Testis (tissue), 2 donors: Measurements from ENCODE around the gene EIF5A2.

ENCODE experiments used
- POLR2A ChIP-seq: fragments of 450-650 bp; IDR thresholded peaks from one replicate; pipeline ENCODE4 v1.6.1; 2017; ENCODE audit warnings: antibody characterized with exemption, mild to moderate bottlenecking, moderate library complexity
- TF ChIP-seq, protein P1 (sequence below), 3 experiments: fragments of 450-650 bp in 2 of 3; fragments of 200-600 bp in 1 of 3; sonication (generic) in 1 of 3; IDR thresholded peaks; one replicate each; pipeline ENCODE4 v1.5.1; 2016 to 2019; ENCODE audit warnings: antibody characterized with exemption in 3 of 3, mild to moderate bottlenecking in 2 of 3, moderate library complexity in 1 of 3

DNA sequence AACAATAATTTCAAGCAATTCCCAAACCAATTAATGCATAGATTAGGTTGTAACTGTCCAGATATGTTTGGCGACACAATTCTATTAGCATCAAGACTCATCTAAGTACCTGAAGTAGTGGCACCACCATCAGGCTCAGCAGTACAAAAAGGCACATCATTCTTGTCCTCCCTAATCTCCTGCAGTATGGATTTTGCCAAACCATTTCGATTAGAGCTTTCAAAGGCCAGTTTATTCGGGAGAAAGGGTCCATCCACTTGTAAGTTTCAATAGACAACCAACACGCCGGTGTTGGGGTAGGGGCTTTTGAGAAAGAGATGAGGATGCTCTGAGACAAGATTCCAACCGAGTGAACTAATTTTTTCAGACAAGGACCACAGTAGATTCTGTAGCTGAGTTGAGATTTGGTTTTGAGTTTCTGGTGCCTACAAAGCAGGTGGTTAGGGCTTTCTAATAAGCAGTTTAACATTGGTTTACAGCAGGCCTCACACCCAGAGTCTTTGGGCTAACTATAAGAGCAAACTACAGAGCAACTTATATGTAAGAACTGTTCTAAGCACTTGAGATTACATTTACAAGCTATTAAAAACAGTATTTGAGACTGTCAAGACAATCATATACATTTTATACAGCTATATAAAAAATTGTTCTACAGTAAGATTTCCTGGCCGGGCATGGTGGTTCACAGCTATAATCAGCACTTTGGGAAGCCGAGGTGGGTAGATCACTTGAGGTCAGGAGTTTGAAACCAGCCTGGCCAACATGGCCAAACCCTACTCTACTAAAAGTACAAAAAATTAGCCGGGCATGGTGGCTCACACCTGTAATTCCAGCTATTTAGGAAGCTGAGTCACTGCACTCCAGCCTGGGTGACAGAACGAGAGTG lies 43.0 kb downstream of the EIF5A2 start:
- TF ChIP-seq, protein P1, sequence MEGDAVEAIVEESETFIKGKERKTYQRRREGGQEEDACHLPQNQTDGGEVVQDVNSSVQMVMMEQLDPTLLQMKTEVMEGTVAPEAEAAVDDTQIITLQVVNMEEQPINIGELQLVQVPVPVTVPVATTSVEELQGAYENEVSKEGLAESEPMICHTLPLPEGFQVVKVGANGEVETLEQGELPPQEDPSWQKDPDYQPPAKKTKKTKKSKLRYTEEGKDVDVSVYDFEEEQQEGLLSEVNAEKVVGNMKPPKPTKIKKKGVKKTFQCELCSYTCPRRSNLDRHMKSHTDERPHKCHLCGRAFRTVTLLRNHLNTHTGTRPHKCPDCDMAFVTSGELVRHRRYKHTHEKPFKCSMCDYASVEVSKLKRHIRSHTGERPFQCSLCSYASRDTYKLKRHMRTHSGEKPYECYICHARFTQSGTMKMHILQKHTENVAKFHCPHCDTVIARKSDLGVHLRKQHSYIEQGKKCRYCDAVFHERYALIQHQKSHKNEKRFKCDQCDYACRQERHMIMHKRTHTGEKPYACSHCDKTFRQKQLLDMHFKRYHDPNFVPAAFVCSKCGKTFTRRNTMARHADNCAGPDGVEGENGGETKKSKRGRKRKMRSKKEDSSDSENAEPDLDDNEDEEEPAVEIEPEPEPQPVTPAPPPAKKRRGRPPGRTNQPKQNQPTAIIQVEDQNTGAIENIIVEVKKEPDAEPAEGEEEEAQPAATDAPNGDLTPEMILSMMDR (IDR thresholded peaks at IDR 0.05) = no peak
- TF ChIP-seq POLR2A = no peak
